HCT116 (cell line): ENCODE measurements around the gene TNC.

Experiments used
- ATF3 ChIP-seq: IDR thresholded peaks from 2 replicates; pipeline ENCODE4 v1.6.1; 2012
- CTCF ChIP-seq, 3 experiments: fragments of 200-600 bp in 1 of 3; sonication (generic) in 1 of 3; IDR thresholded peaks in 2 of 3; conservative IDR thresholded peaks in 1 of 3; 2 replicates each; pipeline ENCODE4 v1.5.1; 2012 to 2017; ENCODE audit warnings: low read depth in 2 of 3, low read length in 2 of 3, antibody characterized with exemption in 1 of 3, borderline replicate concordance in 1 of 3, control low read depth in 1 of 3, mild to moderate bottlenecking in 1 of 3, mixed read lengths in 1 of 3, mixed run types in 1 of 3, moderate library complexity in 1 of 3; ENCODE audit not compliant: insufficient read depth in 1 of 3
- EZH2 ChIP-seq: fragments of 200-600 bp; sonication (generic); IDR thresholded peaks from 2 replicates; pipeline ENCODE4 v1.6.1; 2017; ENCODE audit warnings: antibody characterized with exemption, mixed run types
- FOSL1 ChIP-seq: IDR thresholded peaks from 2 replicates; pipeline ENCODE4 v1.6.1; 2012; ENCODE audit warnings: low read depth
- JUND ChIP-seq: IDR thresholded peaks from 2 replicates; pipeline ENCODE4 v1.6.1; 2012
- MAX ChIP-seq: IDR thresholded peaks from 2 replicates; pipeline ENCODE4 v1.6.1; 2012
- POLR2A ChIP-seq: IDR thresholded peaks from 2 replicates; pipeline ENCODE4 v1.7.0; 2011; ENCODE audit warnings: borderline replicate concordance; ENCODE audit not compliant: insufficient read depth, insufficient read length; ENCODE audit errors: extremely low read depth
- POLR2AphosphoS5 ChIP-seq: IDR thresholded peaks from 2 replicates; pipeline ENCODE4 v1.6.1; 2011; ENCODE audit warnings: mild to moderate bottlenecking, low read depth, low read length, moderate library complexity
- REST ChIP-seq: IDR thresholded peaks from 2 replicates; pipeline ENCODE4 v1.6.1; 2012; ENCODE audit warnings: low read depth
- SRF ChIP-seq: IDR thresholded peaks from 2 replicates; pipeline ENCODE4 v1.6.1; 2012; ENCODE audit warnings: low read depth
- YY1 ChIP-seq: IDR thresholded peaks from 2 replicates; pipeline ENCODE4 v1.6.1; 2011; ENCODE audit warnings: low read length, low read depth, moderate library complexity, mild to moderate bottlenecking; ENCODE audit not compliant: insufficient replicate concordance; ENCODE audit errors: extremely low read depth

GRCh38 chr9:115143689-115144088 lies 25.7 kb upstream of the TNC start:
- TF ChIP-seq EZH2 = no peak
- TF ChIP-seq YY1 = no peak
- TF ChIP-seq POLR2A = no peak
- TF ChIP-seq JUND = no peak
- TF ChIP-seq CTCF (IDR thresholded peaks at IDR 0.05 in 2 of 3, conservative IDR thresholded peaks at IDR 0.05 in 1 of 3; ENCODE audit: borderline replicate concordance in 1 of 3, insufficient read depth in 1 of 3, low read depth in 2 of 3, low read length in 2 of 3) = no peak
- TF ChIP-seq ATF3 = no peak
- TF ChIP-seq SRF = no peak
- no peak for TF ChIP-seq FOSL1
- TF ChIP-seq REST = no peak
- TF ChIP-seq POLR2AphosphoS5 = no peak
- TF ChIP-seq MAX = no peak
